Tibial artery (tissue), 4 donors: ENCODE results near the gene RASA1.

Experiments used
- DNase-seq, 2 donors: peaks; one replicate each; pipeline ENCODE4 v3.0.0-alpha.2; 2019
- H3K27ac ChIP-seq, 2 donors: fragments of 200-600 bp; sonication (generic) in 1 of 2; 1 replicate in 1 of 2; 2 replicates in 1 of 2; pipeline ENCODE4 v1.5.1; 2018 to 2019; ENCODE audit warnings: mild to moderate bottlenecking in 1 of 2
- H3K27me3 ChIP-seq, 2 donors: fragments of 200-600 bp; sonication (generic) in 1 of 2; one replicate each; pipeline versions ENCODE4 v1.5.1 to v1.6.0; 2016 to 2019
- H3K36me3 ChIP-seq, 3 donors: fragments of 200-600 bp; sonication (generic) in 2 of 3; one replicate each; pipeline ENCODE4 v1.5.1; 2016 to 2019; ENCODE audit warnings: mild to moderate bottlenecking in 2 of 3
- H3K4me1 ChIP-seq, 4 donors: fragments of 200-600 bp; sonication (generic) in 2 of 4; 1 replicate in 3 of 4; 2 replicates in 1 of 4; pipeline ENCODE4 v1.5.1; 2016 to 2019
- H3K4me3 ChIP-seq, 2 donors: fragments of 200-600 bp; sonication (generic) in 1 of 2; 1 replicate in 1 of 2; 2 replicates in 1 of 2; pipeline ENCODE4 v1.5.1; 2018 to 2019; ENCODE audit warnings: mild to moderate bottlenecking in 2 of 2
- H3K9me3 ChIP-seq, 3 donors: fragments of 200-600 bp; sonication (generic) in 1 of 3; one replicate each; pipeline ENCODE4 v1.5.1; 2016 to 2019
- CTCF ChIP-seq, 2 experiments: fragments of 200-600 bp in 1 of 2; fragments of 450-650 bp in 1 of 2; IDR thresholded peaks; one replicate each; pipeline ENCODE4 v1.5.1; 2017 to 2019; ENCODE audit warnings: antibody characterized with exemption in 2 of 2, mild to moderate bottlenecking in 1 of 2, moderate library complexity in 1 of 2
- intact Hi-C: fragments of 100-400 bp; cut with DNase I; formaldehyde crosslinking; loops from one replicate; pipeline ENCODE4 v1.15.0; 2023; ENCODE audit warnings: low total_unique reads

Gene RASA1

DNA sequence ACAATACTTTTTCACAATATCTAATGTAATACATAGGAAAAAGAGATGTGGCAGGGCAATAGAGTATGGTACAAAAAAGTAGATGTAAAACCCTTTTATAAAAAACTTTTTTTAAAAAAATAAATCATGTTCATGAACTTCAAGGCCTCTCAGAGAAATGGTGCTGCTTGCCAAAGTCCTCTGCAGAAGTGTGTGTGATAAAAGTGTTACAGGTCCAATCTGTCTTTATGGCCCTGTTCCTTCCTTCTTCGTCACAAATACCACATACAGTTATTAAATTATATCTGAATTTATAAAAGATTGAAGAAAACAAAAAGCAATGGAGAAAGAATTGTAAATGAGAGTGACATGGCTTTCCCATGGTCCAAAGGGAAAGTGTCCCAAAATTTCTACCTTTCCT lies 166.8 kb downstream of the RASA1 start:
- Histone ChIP-seq H3K4me3 (no peak overlapping the region), H3K27me3 (no peaks in the 10 kb centered on the region), H3K4me1 (no peaks in the 10 kb centered on the region), H3K9me3 (peaks cover 0 to 3% (median 0%) of the 10 kb centered on the region in 3 donors), H3K27ac (no peak overlapping the region), H3K36me3 (no peaks in the 10 kb centered on the region)
- intact Hi-C loops, result no loop called here
- no peak for TF ChIP-seq CTCF (IDR thresholded peaks at IDR 0.05)
- DNase-seq, result no peak

DNA sequence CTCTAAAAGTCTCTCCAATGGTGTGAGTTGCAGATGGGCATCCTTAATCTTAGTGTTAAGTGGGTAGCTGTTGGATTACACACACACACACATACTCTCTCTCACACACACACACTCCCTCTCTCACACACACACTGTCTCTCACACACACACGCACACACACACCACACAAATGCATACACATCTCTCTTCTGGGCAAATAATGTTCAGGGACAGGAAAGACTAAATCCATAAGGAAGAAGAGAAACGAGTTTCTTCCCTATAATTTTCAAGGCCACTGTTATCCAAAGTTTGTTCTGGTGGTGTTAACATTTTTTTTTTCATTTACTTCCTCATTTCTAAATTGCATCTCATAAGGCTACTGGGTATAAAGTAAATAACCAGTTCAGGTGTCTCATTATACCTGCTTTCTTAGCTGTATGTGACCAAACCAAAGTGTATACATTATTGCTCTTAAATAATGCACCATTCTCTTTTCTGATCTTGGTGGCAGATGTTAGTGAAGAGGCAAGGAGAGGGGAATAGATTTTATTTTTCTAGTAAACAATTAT lies 167.5 kb downstream of the RASA1 start:
- DNase-seq, result no peak
- H3K9me3 ChIP-seq, result peaks cover 0 to 6% (median 0%) of the 10 kb centered on the region in 3 donors
- no peak for TF ChIP-seq CTCF (IDR thresholded peaks at IDR 0.05)
- H3K4me1 ChIP-seq, result no peaks in the 10 kb centered on the region
- H3K27ac ChIP-seq, result no peak overlapping the region
- intact Hi-C loops, result no loop called here
- H3K27me3 ChIP-seq, result no peaks in the 10 kb centered on the region
- H3K4me3 ChIP-seq, result no peak overlapping the region
- H3K36me3 ChIP-seq, result no peaks in the 10 kb centered on the region

DNA sequence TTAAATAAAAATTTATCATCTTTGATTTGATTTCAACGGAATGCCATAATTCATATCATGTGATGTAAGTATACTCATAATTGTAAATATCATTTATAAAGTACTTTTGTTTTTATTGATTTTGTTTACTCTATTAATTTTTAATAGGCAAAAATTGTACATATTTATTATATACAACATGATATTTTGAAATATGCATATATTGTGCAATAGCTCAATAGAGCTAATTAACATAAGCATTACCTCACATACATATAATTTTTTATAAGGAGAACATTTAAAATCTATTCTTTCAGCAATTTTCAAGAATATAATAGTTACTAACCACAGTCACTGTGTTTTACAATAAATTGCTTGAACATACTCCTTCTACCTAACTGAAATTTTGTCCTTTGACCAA lies 170.0 kb downstream of the RASA1 start:
- no peak for TF ChIP-seq CTCF (IDR thresholded peaks at IDR 0.05)
- Histone ChIP-seq H3K27me3 (no peaks in the 10 kb centered on the region), H3K9me3 (peaks cover 0 to 6% (median 0%) of the 10 kb centered on the region in 3 donors), H3K4me3 (no peak overlapping the region), H3K27ac (no peak overlapping the region), H3K4me1 (no peaks in the 10 kb centered on the region), H3K36me3 (no peaks in the 10 kb centered on the region)
- intact Hi-C loops, result no loop called here
- no peak for DNase-seq

DNA sequence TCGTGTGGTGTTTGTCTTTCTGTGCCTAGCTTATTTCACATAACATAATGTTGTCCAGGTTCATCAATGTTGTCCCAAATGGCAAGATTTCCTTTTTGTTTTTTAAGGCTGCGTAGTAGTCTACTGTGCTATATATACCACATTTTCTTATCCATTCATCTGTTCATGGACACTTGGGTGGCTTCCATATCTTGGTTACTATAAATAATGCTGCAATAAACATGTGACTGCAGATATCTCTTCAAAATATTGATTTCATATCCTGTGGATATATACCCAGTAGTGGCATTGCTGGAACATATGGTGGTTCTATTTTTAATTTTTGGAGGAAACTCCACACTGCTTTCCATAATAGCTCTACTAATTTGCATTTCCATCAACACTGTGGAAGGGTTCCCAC lies 170.5 kb downstream of the RASA1 start:
- no peaks in the 10 kb centered on the region for H3K36me3 ChIP-seq
- no peak overlapping the region for H3K4me3 ChIP-seq
- no peaks in the 10 kb centered on the region for H3K27me3 ChIP-seq
- H3K4me1 ChIP-seq, result no peaks in the 10 kb centered on the region
- no peak for DNase-seq
- H3K9me3 ChIP-seq, result peaks cover 0 to 6% (median 0%) of the 10 kb centered on the region in 3 donors
- intact Hi-C loops, result no loop called here
- no peak overlapping the region for H3K27ac ChIP-seq
- TF ChIP-seq CTCF (IDR thresholded peaks at IDR 0.05), result no peak
